AG08396 (cell line): ENCODE data around the gene CATSPERE.

Source experiments
- DNase-seq: peaks from one replicate; pipeline ENCODE4 v3.0.0; 2012; ENCODE audit warnings: low spot score, mixed read lengths

The CATSPERE gene

DNA sequence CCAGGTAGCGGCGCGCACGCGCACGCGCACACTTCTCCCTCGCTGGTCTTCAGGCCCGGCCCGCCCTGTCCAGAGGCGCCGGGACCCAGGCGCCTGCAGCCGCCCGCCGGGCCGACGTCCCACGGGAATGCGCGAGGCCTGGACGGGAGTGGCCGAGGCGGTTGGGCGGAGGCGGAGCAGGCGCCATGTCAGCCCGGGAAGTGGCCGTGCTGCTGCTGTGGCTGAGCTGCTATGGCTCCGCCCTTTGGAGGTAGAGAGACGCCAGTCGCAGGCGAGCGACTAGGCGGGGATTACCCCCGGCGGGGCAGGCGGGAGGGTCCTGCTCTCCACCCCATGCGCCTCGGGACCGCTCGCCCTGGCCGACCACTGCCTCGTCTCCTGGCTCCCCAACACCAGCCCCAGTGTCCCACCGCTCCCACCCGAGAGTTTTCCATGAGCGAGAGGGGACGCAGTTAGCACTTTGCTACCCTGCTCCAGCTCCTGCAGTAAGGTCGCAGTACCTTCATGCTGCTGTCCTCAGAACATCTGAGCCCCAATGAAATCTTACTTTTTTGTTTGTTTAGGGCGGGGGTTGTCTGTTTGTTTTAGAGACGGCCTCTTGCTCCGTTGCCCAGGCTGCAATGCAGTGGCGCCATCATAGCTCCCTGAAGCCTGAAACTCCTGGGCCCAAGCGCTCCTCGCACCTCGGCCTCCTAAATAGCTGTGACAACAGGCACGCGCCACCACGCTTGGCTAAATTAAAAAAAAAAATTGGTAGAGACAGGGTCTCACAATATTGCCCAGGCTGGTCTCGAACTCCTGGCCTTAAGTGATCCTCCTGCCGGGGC is at the start of gene CATSPERE:
CATSPERE (plus strand) TSS at position 29 of the 827 bp plus-strand sequence; CDS start at position 186, 157 bp downstream.
- peak; percentile 90 for DNase-seq

DNA sequence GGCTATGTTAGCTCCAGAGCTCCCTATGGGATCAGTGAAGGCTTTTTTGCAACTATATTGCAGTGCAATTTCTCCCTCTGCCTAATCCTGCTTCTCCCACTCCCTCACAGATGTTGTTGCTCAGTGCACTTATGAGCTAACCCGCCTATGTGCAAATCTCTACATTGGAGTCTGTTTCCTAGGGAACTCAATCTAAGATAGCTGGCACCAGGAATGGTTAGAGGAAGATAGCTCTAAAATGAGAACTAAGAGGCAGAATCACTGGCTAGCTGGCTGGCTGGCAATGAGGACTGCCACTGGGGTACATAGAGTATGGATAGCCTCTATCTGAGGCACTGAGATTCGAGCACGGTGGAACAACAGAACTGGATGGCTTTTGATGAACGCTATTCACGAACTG is 48.9 kb upstream of the CATSPERE start:
- DNase-seq, result no peak

- no peak for DNase-seq
These were observed 47.3 kb upstream of the CATSPERE start for GRCh38 chr1:244413736-244414135.

DNA sequence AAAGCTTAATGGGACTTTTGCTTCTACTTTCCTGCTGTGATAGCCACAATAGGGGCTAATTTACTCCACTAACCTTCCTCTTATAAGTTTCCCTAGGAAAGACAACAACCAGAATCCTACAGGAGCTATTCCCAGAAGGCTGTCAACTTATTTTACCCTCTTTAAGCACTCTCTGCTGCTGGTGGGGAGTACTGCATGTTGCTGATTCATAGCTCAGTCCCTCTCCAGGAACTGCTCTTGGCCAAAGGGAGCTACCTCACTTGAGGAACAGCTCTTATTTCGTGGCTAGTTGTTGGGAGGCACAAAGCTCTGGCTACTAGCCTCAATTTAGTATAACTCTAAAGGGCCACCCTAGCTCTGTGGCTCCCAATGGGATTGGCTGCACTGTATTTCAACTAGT is 46.5 kb upstream of the CATSPERE start:
- DNase-seq, result peak; percentile 55

- DNase-seq, result no peak
These were observed 42.0 kb upstream of the CATSPERE start for GRCh38 chr1:244419024-244419423.

DNA sequence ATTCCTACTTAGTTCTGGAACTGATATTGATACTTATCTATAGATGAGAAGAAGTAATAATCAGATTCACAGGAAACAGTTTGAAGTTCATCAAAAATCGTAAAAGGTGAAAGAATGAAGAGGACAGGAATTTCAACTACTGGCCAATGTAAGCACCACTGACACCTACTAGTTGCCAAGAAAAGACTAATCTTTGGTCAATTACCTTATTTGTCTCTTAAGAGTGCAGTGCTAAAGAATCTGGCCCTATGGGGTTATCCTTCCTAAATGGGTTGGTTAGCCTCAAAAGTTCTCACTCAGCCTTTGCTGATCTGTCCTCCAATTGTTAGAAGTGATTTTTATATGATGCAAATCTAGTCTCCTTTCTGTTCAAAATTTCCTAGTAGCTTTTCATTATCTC is 38.9 kb upstream of the CATSPERE start:
- DNase-seq, result no peak

- DNase-seq, result no peak
These were observed 36.3 kb upstream of the CATSPERE start for GRCh38 chr1:244424649-244425334.

DNA sequence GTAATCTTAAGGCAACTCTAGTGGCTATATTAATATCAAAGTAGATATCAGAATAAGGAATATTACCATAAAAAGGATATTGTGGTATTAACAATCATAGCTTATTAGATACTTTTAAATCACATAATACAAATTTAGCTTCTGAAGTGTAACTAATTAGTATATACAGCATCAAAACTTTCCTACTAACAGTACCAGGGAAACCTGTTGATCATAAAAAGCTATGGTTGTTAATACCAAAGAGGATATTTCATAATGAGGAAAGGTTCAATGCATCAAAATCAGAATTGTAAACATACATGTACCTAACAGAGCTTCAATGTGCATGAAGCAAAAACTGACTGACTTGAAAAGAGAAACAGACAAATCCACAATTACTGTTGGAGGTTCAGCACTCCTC is 33.4 kb upstream of the CATSPERE start:
- no peak for DNase-seq

- no peak for DNase-seq
These were observed 31.3 kb upstream of the CATSPERE start for GRCh38 chr1:244429818-244430217.

GRCh38 chr1:244431166-244431565 is 29.9 kb upstream of the CATSPERE start:
- DNase-seq, result no peak

- DNase-seq, result peak; percentile 32
These were observed 25.4 kb upstream of the CATSPERE start for GRCh38 chr1:244435562-244436205.

- DNase-seq, result no peak
These were observed 24.6 kb upstream of the CATSPERE start for GRCh38 chr1:244436336-244437085.

GRCh38 chr1:244437086-244437468 is 24.0 kb upstream of the CATSPERE start:
- no peak for DNase-seq

GRCh38 chr1:244439391-244440032 is 21.6 kb upstream of the CATSPERE start:
- DNase-seq, result no peak

DNA sequence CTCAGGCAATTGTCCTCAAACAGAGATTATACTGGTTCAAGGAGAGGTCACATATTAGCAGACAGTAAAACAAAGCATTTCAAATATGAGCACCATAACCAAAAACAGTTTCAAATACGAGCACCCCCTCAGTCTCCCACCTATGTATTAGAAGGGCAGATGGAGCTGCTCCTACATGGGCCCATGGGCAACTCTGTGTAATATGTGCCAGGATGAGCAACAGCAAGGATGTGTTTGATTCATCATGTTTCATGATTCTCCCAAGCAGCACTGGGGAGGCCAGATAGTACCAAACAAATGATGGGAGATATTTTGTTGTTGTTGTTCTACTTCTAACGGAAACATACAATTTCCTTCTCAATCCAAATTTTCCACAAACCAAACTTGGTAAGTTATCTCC is 18.2 kb upstream of the CATSPERE start:
- DNase-seq, result no peak

DNA sequence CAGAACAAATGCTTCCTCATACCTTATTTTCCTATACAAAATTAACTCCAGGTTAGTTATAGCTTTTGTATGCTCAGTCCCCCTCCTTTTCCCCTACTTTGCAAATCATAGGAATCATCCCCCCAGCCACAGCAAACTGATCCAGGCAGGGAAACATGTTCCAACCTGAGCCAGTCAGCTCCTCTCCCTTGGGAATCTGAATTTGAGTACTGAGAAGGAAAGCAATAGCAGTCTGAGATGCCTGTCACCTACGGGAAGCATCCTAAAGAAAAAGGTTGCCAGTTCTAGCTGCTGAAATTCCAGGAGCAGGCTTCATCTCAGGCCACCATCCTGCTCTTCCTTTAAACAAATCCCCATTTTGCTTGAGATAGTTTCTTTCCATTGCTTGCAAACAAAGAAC is 16.2 kb upstream of the CATSPERE start:
- no peak for DNase-seq

- peak; percentile 9 for DNase-seq
These were observed 15.5 kb upstream of the CATSPERE start for GRCh38 chr1:244445320-244446181.

DNA sequence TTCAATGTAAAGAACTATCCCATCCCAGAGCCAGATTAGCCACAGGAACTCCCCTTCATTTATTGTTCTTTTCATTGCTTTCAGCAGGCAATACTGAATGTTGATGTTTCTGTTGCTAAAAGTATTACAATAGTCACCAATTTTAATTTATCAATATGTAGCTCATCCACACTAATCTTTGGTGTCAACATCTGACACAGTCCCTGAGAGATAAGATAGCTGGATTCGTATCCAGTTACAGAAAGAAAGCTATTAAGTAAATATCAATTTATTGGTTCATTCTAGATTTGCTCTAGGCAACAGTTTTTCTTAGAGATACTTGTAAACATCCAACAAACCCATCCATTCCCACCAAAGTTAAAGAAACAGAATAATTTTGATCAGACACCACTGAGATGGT is 14.0 kb upstream of the CATSPERE start:
- no peak for DNase-seq

DNA sequence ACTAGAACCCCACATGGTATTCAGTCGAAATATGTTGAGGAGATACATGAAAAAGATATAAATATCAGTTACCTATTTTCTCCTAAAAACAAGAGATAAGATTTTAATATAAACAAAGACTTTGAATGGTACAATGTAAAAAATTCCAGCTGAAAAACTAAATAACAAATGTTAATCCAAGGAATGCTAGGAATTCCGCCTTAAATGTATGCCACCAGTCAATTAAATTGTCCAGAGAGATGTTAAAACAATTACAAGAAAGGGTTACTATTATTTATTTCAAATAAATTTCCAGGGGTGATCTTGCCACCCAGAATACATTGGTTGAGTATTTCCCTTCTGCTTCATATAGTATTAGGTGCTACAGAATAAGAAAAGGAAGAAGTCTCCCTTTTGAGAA is 13.5 kb upstream of the CATSPERE start:
- DNase-seq, result no peak

- DNase-seq, result peak; percentile 9
These were observed 12.6 kb upstream of the CATSPERE start for GRCh38 chr1:244448279-244449036.
